HEK293 (cell line): ENCODE data around the gene SERPINB13.
A peak's percentile ranks its signal among the peaks of the same experiment; 100 is the strongest.

ENCODE experiments used
- CTCF ChIA-PET: fragments of 350-600 bp; formaldehyde crosslinking; extraction: SDS; loops from one replicate; lab custom pipeline; 2021; ENCODE audit warnings: antibody characterized with exemption; lab: Yijun Ruan, JAX
- POLR2A ChIA-PET: fragments of 300-600 bp; formaldehyde crosslinking; extraction: SDS; loops from one replicate; lab custom pipeline; 2020; ENCODE audit warnings: antibody characterized with exemption, inconsistent platforms; lab: Yijun Ruan, JAX
- H3K27ac ChIP-seq: fragments of 200-500 bp; sonication (Bioruptor generic); 2 replicates; pipeline ENCODE4 v1.5.1; 2014; ENCODE audit warnings: low read depth, low read length, control low read depth, inconsistent platforms; ENCODE audit errors: extremely low read depth
- H3K36me3 ChIP-seq, 2 experiments: fragments of 200-500 bp in 1 of 2; sonication (Bioruptor generic) in 1 of 2; 1 replicate in 1 of 2; 2 replicates in 1 of 2; pipeline ENCODE4 v1.5.1; 2014 to 2017; ENCODE audit warnings: inconsistent platforms in 2 of 2, low read length in 2 of 2; ENCODE audit not compliant: control insufficient read depth in 2 of 2, insufficient read depth in 1 of 2
- H3K4me1 ChIP-seq: fragments of 200-500 bp; sonication (Bioruptor generic); 2 replicates; pipeline ENCODE4 v1.5.1; 2014; ENCODE audit warnings: mild to moderate bottlenecking, low read length, inconsistent platforms; ENCODE audit not compliant: control insufficient read depth, insufficient read depth
- H3K4me3 ChIP-seq: 2 replicates; pipeline ENCODE4 v1.5.1; 2011; ENCODE audit warnings: low read depth, mild to moderate bottlenecking, control low read depth, low read length, moderate library complexity
- H3K9me3 ChIP-seq: fragments of 200-500 bp; sonication (Bioruptor generic); 2 replicates; pipeline ENCODE4 v1.5.1; 2014; ENCODE audit warnings: low read depth, low read length, inconsistent platforms; ENCODE audit not compliant: control insufficient read depth, insufficient read depth
- EGR2 ChIP-seq: fragments of 450-650 bp; formaldehyde crosslinking; IDR thresholded peaks from 2 replicates; pipeline ENCODE4 v1.5.1; 2016; ENCODE audit warnings: low read depth, missing biosample characterization, missing genetic modification characterization
- KLF10 ChIP-seq: fragments of 450-650 bp; IDR thresholded peaks from 2 replicates; pipeline ENCODE4 v1.5.1; 2018; ENCODE audit warnings: missing biosample characterization, mild to moderate bottlenecking, missing genetic modification characterization
- KLF8 ChIP-seq: fragments of 450-650 bp; formaldehyde crosslinking; IDR thresholded peaks from 2 replicates; pipeline ENCODE4 v1.5.1; 2016; ENCODE audit warnings: missing biosample characterization, missing genetic modification characterization
- PATZ1 ChIP-seq: fragments of 450-650 bp; formaldehyde crosslinking; IDR thresholded peaks from 2 replicates; pipeline ENCODE4 v1.5.1; 2016; ENCODE audit warnings: missing biosample characterization, missing genetic modification characterization
- PRDM2 ChIP-seq: fragments of 450-650 bp; formaldehyde crosslinking; IDR thresholded peaks from 2 replicates; pipeline ENCODE4 v1.5.1; 2016; ENCODE audit warnings: missing biosample characterization, missing genetic modification characterization, borderline replicate concordance
- SP2 ChIP-seq: fragments of 450-650 bp; formaldehyde crosslinking; IDR thresholded peaks from 2 replicates; pipeline ENCODE4 v1.5.1; 2016; ENCODE audit warnings: missing biosample characterization, missing genetic modification characterization
- ZBTB1 ChIP-seq: fragments of 450-650 bp; formaldehyde crosslinking; IDR thresholded peaks from 2 replicates; pipeline ENCODE4 v1.5.1; 2016; ENCODE audit warnings: missing biosample characterization, missing genetic modification characterization
- ZFHX2 ChIP-seq: fragments of 450-650 bp; formaldehyde crosslinking; conservative IDR thresholded peaks from 2 replicates; pipeline ENCODE4 v1.5.1; 2016; ENCODE audit warnings: missing biosample characterization, missing genetic modification characterization
- ZNF362 ChIP-seq: fragments of 450-650 bp; formaldehyde crosslinking; IDR thresholded peaks from 2 replicates; pipeline ENCODE4 v1.5.1; 2016; ENCODE audit warnings: missing biosample characterization, missing genetic modification characterization
- ZNF398 ChIP-seq: fragments of 450-650 bp; formaldehyde crosslinking; IDR thresholded peaks from 2 replicates; pipeline ENCODE4 v1.5.1; 2017; ENCODE audit warnings: missing biosample characterization, missing genetic modification characterization
- ZNF521 ChIP-seq: fragments of 450-650 bp; formaldehyde crosslinking; IDR thresholded peaks from 2 replicates; pipeline ENCODE4 v1.5.1; 2017; ENCODE audit warnings: missing biosample characterization, mild to moderate bottlenecking, missing genetic modification characterization
- ZNF837 ChIP-seq: fragments of 450-650 bp; formaldehyde crosslinking; IDR thresholded peaks from 2 replicates; pipeline ENCODE4 v1.5.1; 2016; ENCODE audit warnings: missing biosample characterization, missing genetic modification characterization

SERPINB13 gene

GRCh38 chr18:63559567-63560491, 27.3 kb upstream of the SERPINB13 start:
- no peaks in the 10 kb centered on the region for H3K36me3 ChIP-seq
- POLR2A ChIA-PET, result no interaction called here
- no peak overlapping the region for H3K27ac ChIP-seq
- no peak overlapping the region for H3K4me3 ChIP-seq
- H3K4me1 ChIP-seq, result no peaks in the 10 kb centered on the region
- TF ChIP-seq ZFHX2 (tag by site-specific recombination), result peak; percentile 81
- no peak for TF ChIP-seq ZNF837 (tag by site-specific recombination)
- TF ChIP-seq EGR2 (tag by site-specific recombination), result peak; percentile 57
- CTCF ChIA-PET, result interaction anchor here (1.0 to 10.5 kb wide), 2 partner anchors 18 to 42 kb away, joined by 4 to 88 read pairs; no protein-coding TSS in a partner anchor
- no peaks in the 10 kb centered on the region for H3K9me3 ChIP-seq

- Histone ChIP-seq H3K4me1 (no peaks in the 10 kb centered on the region), H3K27ac (no peak overlapping the region), H3K36me3 (no peaks in the 10 kb centered on the region), H3K9me3 (no peaks in the 10 kb centered on the region), H3K4me3 (no peak overlapping the region)
- ChIA-PET POLR2A (no interaction called here), CTCF (interaction anchor here (10.5 kb wide), 1 partner anchor 16 kb away, joined by 88 read pairs; no protein-coding TSS in a partner anchor)
- no peak for TF ChIP-seq KLF10
- TF ChIP-seq ZBTB1, result no peak
- TF ChIP-seq PRDM2 (tag by site-specific recombination), result no peak
- no peak for TF ChIP-seq KLF8
- no peak for TF ChIP-seq ZNF398 (tag by site-specific recombination)
- TF ChIP-seq PATZ1, result no peak
- no peak for TF ChIP-seq SP2 (tag by site-specific recombination)
- no peak for TF ChIP-seq ZNF362
- TF ChIP-seq ZNF521, result no peak
Measured at GRCh38 chr18:63562284-63562683, 24.9 kb upstream of the SERPINB13 start.
